Aorta (tissue), 5 donors: ENCODE results near the gene HDDC2. TPM values are rescaled to one million over a fixed set of nuclear protein-coding genes. Genes with fewer than 3 reads are reported as not detected.

Source experiments
- ATAC-seq: fragments of 200-7000 bp; cut with Tn5 transposase; one replicate; pipeline ENCODE4 v1.9.1; 2022; ENCODE audit warnings: moderate library complexity; ENCODE audit not compliant: low FRiP score
- DNase-seq, 2 donors: peaks; one replicate each; pipeline ENCODE4 v3.0.0-alpha.2; 2020
- H3K27ac ChIP-seq, 2 donors: one replicate each; pipeline ENCODE4 v1.5.1; 2013; ENCODE audit warnings: low read length in 2 of 2, mild to moderate bottlenecking in 2 of 2, moderate library complexity in 2 of 2, control low read depth in 1 of 2, inconsistent platforms in 1 of 2, low read depth in 1 of 2
- H3K27me3 ChIP-seq, 2 donors: one replicate each; pipeline ENCODE4 v1.6.1; 2013; ENCODE audit warnings: control low read depth in 1 of 2, low read length in 1 of 2, mild to moderate bottlenecking in 1 of 2, moderate library complexity in 1 of 2; ENCODE audit not compliant: insufficient read depth in 2 of 2, control insufficient read depth in 1 of 2
- H3K36me3 ChIP-seq, 2 donors: one replicate each; pipeline ENCODE4 v1.6.1; 2013; ENCODE audit warnings: control low read depth in 1 of 2, low read length in 1 of 2, mild to moderate bottlenecking in 1 of 2; ENCODE audit not compliant: insufficient read depth in 2 of 2, control insufficient read depth in 1 of 2
- H3K4me1 ChIP-seq, 2 donors: one replicate each; pipeline ENCODE4 v1.6.1; 2013; ENCODE audit warnings: low read length in 2 of 2, control low read depth in 1 of 2, mild to moderate bottlenecking in 1 of 2, moderate library complexity in 1 of 2; ENCODE audit not compliant: insufficient read depth in 2 of 2, control insufficient read depth in 1 of 2
- H3K4me3 ChIP-seq, 2 donors: one replicate each; pipeline ENCODE4 v1.5.1; 2013; ENCODE audit warnings: low read length in 2 of 2, control low read depth in 1 of 2, mild to moderate bottlenecking in 1 of 2
- H3K9me3 ChIP-seq: one replicate; pipeline ENCODE4 v1.6.1; 2013; ENCODE audit warnings: mild to moderate bottlenecking, low read length; ENCODE audit not compliant: control insufficient read depth
- WGBS, 2 donors: extraction: QIAGEN DNeasy Blood & Tissue Kit; methylation state at CpG; one replicate each; pipeline ENCODE4 v1.1.7; 2013; 5-methylcytosine and 5-hydroxymethylcytosine counted together
- intact Hi-C, 2 donors: fragments of 100-400 bp; cut with DNase I; formaldehyde crosslinking; loops; one replicate each; pipeline versions ENCODE4 v1.14.2 to v1.15.0; 2022
- polyA plus RNA-seq, 2 donors: library from polyadenylated mRNA; stranded (reverse); fragments of 200-250 nt; gene quantifications; one replicate each; pipeline ENCODE4 v1.2.3, GENCODE V29; 2013
- total RNA-seq, 2 donors: library from RNA; stranded (reverse); fragmentation: NEBNext Ultra II Directional; extraction: Animal tissue kit (Norgen Biotek cat#: 25700); gene quantifications; one replicate each; pipeline ENCODE4 v1.2.1, GENCODE V29; 2021
- donor health status: healthy with polysubstance abuse.
- donor health status: Bipolar disorder and iron deficiency.
- donor health status: DM: no; HTN: no; CAD: no.
- donor health status: DM: no; HTN: no; CAD: no.
- donor health status: DM: yes; HTN: yes; CAD: no.

HDDC2 gene
- total and polyA plus RNA-seq, 4 donors = 48.0 to 157 (median 75.3) TPM

GRCh38 chr6:125246566-125246965 lies 55.2 kb downstream of the HDDC2 start:
- no peak for ATAC-seq
- H3K27me3 ChIP-seq = no peaks in the 10 kb centered on the region
- no peaks in the 10 kb centered on the region for H3K36me3 ChIP-seq
- H3K27ac ChIP-seq = no peak overlapping the region
- no peaks in the 10 kb centered on the region for H3K9me3 ChIP-seq
- intact Hi-C loops = no loop called here
- no peak for DNase-seq
- no peak overlapping the region for H3K4me3 ChIP-seq
- H3K4me1 ChIP-seq = no peaks in the 10 kb centered on the region

GRCh38 chr6:125245523-125246264 lies 56.1 kb downstream of the HDDC2 start:
- H3K9me3 ChIP-seq = no peaks in the 10 kb centered on the region
- 94 to 97% methylated on average over 7 of the region's 7 CpGs for WGBS, 2 donors
- DNase-seq (no peak), ATAC-seq (no peak)
- H3K4me1 ChIP-seq = no peaks in the 10 kb centered on the region
- intact Hi-C loops = no loop called here
- H3K36me3 ChIP-seq = no peaks in the 10 kb centered on the region
- no peak overlapping the region for H3K27ac ChIP-seq
- H3K4me3 ChIP-seq = no peak overlapping the region
- H3K27me3 ChIP-seq = no peaks in the 10 kb centered on the region

- ATAC-seq (no peak), DNase-seq (no peak)
- no peaks in the 10 kb centered on the region for H3K36me3 ChIP-seq
- H3K27ac ChIP-seq = no peak overlapping the region
- intact Hi-C loops = no loop called here
- H3K4me3 ChIP-seq = no peak overlapping the region
- WGBS, 2 donors = 95 to 98% methylated on average over 4 of the region's 4 CpGs
- no peaks in the 10 kb centered on the region for H3K9me3 ChIP-seq
- H3K27me3 ChIP-seq = no peaks in the 10 kb centered on the region
- no peaks in the 10 kb centered on the region for H3K4me1 ChIP-seq
Observed at GRCh38 chr6:125245109-125245508, 56.7 kb downstream of the HDDC2 start.

- no peak for ATAC-seq
- no peaks in the 10 kb centered on the region for H3K27me3 ChIP-seq
- no peak overlapping the region for H3K27ac ChIP-seq
- intact Hi-C loops = no loop called here
- no peak for DNase-seq
- H3K4me3 ChIP-seq = no peak overlapping the region
- no peaks in the 10 kb centered on the region for H3K4me1 ChIP-seq
- no peaks in the 10 kb centered on the region for H3K9me3 ChIP-seq
- WGBS, 2 donors = 88 to 90% methylated on average over 4 of the region's 4 CpGs
- no peaks in the 10 kb centered on the region for H3K36me3 ChIP-seq
Observed at GRCh38 chr6:125237764-125238163, 64.0 kb downstream of the HDDC2 start.

GRCh38 chr6:125236536-125237327 lies 65.0 kb downstream of the HDDC2 start:
- no peak for ATAC-seq
- DNase-seq = no peak

GRCh38 chr6:125233202-125233601 lies 68.6 kb downstream of the HDDC2 start:
- Histone ChIP-seq H3K4me1 (peaks cover 0 to 5% of the 10 kb centered on the region in 2 donors), H3K36me3 (no peaks in the 10 kb centered on the region), H3K9me3 (no peaks in the 10 kb centered on the region), H3K27ac (no peak overlapping the region), H3K27me3 (no peaks in the 10 kb centered on the region), H3K4me3 (no peak overlapping the region)
- intact Hi-C loops = no loop called here
- ATAC-seq (no peak), DNase-seq (no peak)
- WGBS, 2 donors = 79% methylated on average over 3 of the region's 3 CpGs

More at GRCh38 chr6:125236536-125237327, 65.0 kb downstream of the HDDC2 start:
- no peaks in the 10 kb centered on the region for H3K9me3 ChIP-seq
- H3K4me3 ChIP-seq = no peak overlapping the region
- H3K27me3 ChIP-seq = no peaks in the 10 kb centered on the region
- WGBS, 2 donors = 80% methylated on average over 5 of the region's 5 CpGs
- no peak overlapping the region for H3K27ac ChIP-seq
- intact Hi-C loops = no loop called here
- no peaks in the 10 kb centered on the region for H3K4me1 ChIP-seq
- no peaks in the 10 kb centered on the region for H3K36me3 ChIP-seq

GRCh38 chr6:125232466-125232865 lies 69.3 kb downstream of the HDDC2 start:
- WGBS, 2 donors = 88 to 94% methylated on average over 1 of the region's 1 CpG
- ATAC-seq (no peak), DNase-seq (no peak)
- intact Hi-C loops = no loop called here
- Histone ChIP-seq H3K27ac (no peak overlapping the region), H3K27me3 (no peaks in the 10 kb centered on the region), H3K4me1 (peaks cover 0 to 5% of the 10 kb centered on the region in 2 donors), H3K4me3 (no peak overlapping the region), H3K36me3 (no peaks in the 10 kb centered on the region), H3K9me3 (no peaks in the 10 kb centered on the region)

GRCh38 chr6:125231574-125232343 lies 70.0 kb downstream of the HDDC2 start:
- no peaks in the 10 kb centered on the region for H3K27me3 ChIP-seq
- no peak overlapping the region for H3K27ac ChIP-seq
- no peak overlapping the region for H3K4me3 ChIP-seq
- no peaks in the 10 kb centered on the region for H3K9me3 ChIP-seq
- DNase-seq = no peak
- intact Hi-C loops = no loop called here
- H3K36me3 ChIP-seq = no peaks in the 10 kb centered on the region
- 93 to 94% methylated on average over 7 of the region's 7 CpGs for WGBS, 2 donors
- no peak for ATAC-seq
- peaks cover 0 to 5% of the 10 kb centered on the region in 2 donors for H3K4me1 ChIP-seq
